Central memory CD8-positive, alpha-beta T cell (primary cell): Measurements from ENCODE around the gene KCNIP4.

ENCODE experiments used
- ATAC-seq: fragments of 150-1000 bp; cut with Tn5 transposase; replicated peaks from 2 replicates; pipeline ENCODE4 v1.10.0; 2022; ENCODE audit warnings: mild to moderate bottlenecking, moderate FRiP score, moderate number of reproducible peaks; ENCODE audit not compliant: poor library complexity, severe bottlenecking; ENCODE audit errors: extremely low read depth
- DNase-seq, 2 donors: peaks; one replicate each; pipeline ENCODE4 v3.0.0; 2021; ENCODE audit warnings: low spot score in 2 of 2
- H3K27ac Mint-ChIP-seq: one replicate; pipeline ENCODE4 v1.8.0; 2022; ENCODE audit warnings: low read depth, mild to moderate bottlenecking, moderate library complexity, mixed read lengths
- H3K27me3 Mint-ChIP-seq: one replicate; pipeline ENCODE4 v1.8.0; 2022; ENCODE audit warnings: mixed read lengths
- H3K36me3 Mint-ChIP-seq: one replicate; pipeline ENCODE4 v1.8.0; 2022; ENCODE audit warnings: mild to moderate bottlenecking, moderate library complexity, mixed read lengths; ENCODE audit not compliant: insufficient read depth
- H3K4me1 Mint-ChIP-seq: one replicate; pipeline ENCODE4 v1.8.0; 2022; ENCODE audit warnings: mixed read lengths
- H3K4me3 Mint-ChIP-seq: one replicate; pipeline ENCODE4 v1.8.0; 2022; ENCODE audit warnings: mild to moderate bottlenecking, moderate library complexity, mixed read lengths
- H3K9me3 Mint-ChIP-seq: one replicate; pipeline ENCODE4 v1.8.0; 2022; ENCODE audit warnings: mixed read lengths

The KCNIP4 gene

GRCh38 chr4:21869978-21870745, 78.4 kb downstream of the KCNIP4 start:
- Mint-ChIP-seq H3K4me1 (no peaks in the 10 kb centered on the region), H3K4me3 (no peak overlapping the region), H3K9me3 (peaks cover 16% of the 10 kb centered on the region), H3K27me3 (no peaks in the 10 kb centered on the region), H3K36me3 (no peaks in the 10 kb centered on the region), H3K27ac (no peak overlapping the region)
- DNase-seq (no peak), ATAC-seq (no peak)

- Mint-ChIP-seq H3K9me3 (peaks cover 15% of the 10 kb centered on the region), H3K4me1 (no peaks in the 10 kb centered on the region), H3K4me3 (no peak overlapping the region), H3K27me3 (no peaks in the 10 kb centered on the region), H3K27ac (no peak overlapping the region), H3K36me3 (no peaks in the 10 kb centered on the region)
- DNase-seq (no peak), ATAC-seq (no peak)
Observed at GRCh38 chr4:21864686-21865085, 83.9 kb downstream of the KCNIP4 start.

DNA sequence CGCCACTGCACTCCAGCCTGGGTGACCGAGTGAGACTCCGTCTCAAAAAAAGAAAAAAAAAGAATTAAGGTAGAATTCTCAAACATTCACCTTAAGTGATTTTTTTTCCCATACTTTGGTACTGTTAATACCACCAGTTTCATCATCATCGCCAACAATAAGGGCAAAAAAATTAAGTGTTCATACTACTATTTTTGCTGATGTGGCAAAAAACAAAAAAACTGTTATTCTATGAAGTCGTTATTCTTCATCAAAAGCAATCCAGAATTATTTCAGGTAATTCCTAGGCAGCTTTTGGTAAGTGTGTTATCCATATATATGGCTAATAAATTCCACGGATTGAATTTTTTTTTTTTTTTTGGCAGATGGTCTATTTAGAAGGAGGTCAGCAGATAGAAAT, 85.7 kb downstream of the KCNIP4 start:
- Mint-ChIP-seq H3K4me1 (no peaks in the 10 kb centered on the region), H3K9me3 (peaks cover 6% of the 10 kb centered on the region), H3K27me3 (no peaks in the 10 kb centered on the region), H3K27ac (no peak overlapping the region), H3K4me3 (no peak overlapping the region), H3K36me3 (no peaks in the 10 kb centered on the region)
- DNase-seq (no peak), ATAC-seq (no peak)

DNA sequence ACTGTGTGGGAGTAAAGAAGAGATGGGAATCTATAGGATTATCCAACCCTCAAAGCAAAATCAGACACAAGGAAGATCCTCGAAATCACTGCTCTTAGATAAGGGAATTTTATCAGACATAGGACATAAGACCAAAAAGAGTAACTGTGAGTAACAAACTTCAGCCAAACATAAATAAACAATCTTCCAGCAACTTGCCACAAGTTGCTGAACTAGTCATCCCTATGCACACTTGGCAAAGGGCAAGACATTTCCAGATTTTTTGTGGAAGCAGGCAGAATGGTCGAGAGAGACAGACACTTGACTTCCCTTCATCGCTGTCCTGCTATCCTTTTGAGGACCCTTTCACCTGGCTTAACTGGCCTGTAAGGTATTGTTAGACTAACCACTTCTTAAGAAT, 89.6 kb downstream of the KCNIP4 start:
- H3K27me3 Mint-ChIP-seq = no peaks in the 10 kb centered on the region
- no peaks in the 10 kb centered on the region for H3K36me3 Mint-ChIP-seq
- no peak for ATAC-seq
- H3K4me1 Mint-ChIP-seq = no peaks in the 10 kb centered on the region
- DNase-seq = no peak
- no peak overlapping the region for H3K27ac Mint-ChIP-seq
- no peak overlapping the region for H3K4me3 Mint-ChIP-seq
- H3K9me3 Mint-ChIP-seq = peaks cover 6% of the 10 kb centered on the region

- no peaks in the 10 kb centered on the region for H3K4me1 Mint-ChIP-seq
Observed at GRCh38 chr4:21856754-21857153, 91.8 kb downstream of the KCNIP4 start.

DNA sequence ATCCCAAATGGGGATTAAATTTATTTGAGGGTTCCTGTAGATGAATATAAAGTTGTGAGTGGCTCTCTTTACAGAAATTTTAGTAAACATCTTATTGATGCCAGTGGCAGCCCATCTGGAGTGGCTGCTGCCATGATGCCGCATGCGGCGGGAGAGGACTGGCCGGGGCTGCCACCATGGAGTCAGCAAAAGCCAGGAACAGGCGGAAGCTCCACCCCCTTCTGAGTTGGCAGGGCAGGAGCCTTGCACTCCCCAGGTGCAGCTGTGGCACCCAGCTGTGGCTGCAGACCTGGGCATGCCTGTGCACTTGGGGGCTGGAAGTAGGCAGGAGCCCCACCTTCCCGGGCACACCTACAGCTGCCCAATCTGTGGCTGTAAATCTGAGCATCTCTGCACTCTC, 92.3 kb downstream of the KCNIP4 start:
- Mint-ChIP-seq H3K27ac (no peak overlapping the region), H3K4me1 (no peaks in the 10 kb centered on the region), H3K36me3 (no peaks in the 10 kb centered on the region), H3K9me3 (no peaks in the 10 kb centered on the region), H3K4me3 (no peak overlapping the region), H3K27me3 (no peaks in the 10 kb centered on the region)
- DNase-seq = no peak
- ATAC-seq = no peak

More at GRCh38 chr4:21856754-21857153, 91.8 kb downstream of the KCNIP4 start:
- ATAC-seq (no peak), DNase-seq (no peak)
- H3K9me3 Mint-ChIP-seq = no peaks in the 10 kb centered on the region
- no peak overlapping the region for H3K27ac Mint-ChIP-seq
- no peaks in the 10 kb centered on the region for H3K27me3 Mint-ChIP-seq
- H3K4me3 Mint-ChIP-seq = no peak overlapping the region
- H3K36me3 Mint-ChIP-seq = no peaks in the 10 kb centered on the region

GRCh38 chr4:21849077-21849476, 99.5 kb downstream of the KCNIP4 start:
- H3K36me3 Mint-ChIP-seq = no peaks in the 10 kb centered on the region
- ATAC-seq = no peak
- no peak overlapping the region for H3K27ac Mint-ChIP-seq

DNA sequence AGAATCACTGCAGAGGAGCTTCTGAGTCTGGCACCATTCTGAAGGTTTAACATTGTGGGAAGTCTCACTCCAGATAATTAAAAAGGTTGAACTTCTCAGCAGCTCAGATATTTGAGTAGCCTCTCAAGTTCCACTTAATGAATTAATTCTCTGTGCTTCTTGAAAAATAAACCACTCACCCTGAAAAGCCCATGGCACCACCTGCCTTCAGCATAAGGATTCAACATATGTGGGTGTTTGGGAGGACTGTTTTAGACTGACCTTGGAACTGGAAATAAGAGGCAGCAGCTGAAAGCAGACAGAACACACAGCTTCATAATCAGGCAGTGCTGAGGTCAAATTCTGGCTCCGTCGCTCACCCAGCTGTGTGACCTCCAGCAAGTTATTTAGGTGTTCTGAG, 100.6 kb downstream of the KCNIP4 start:
- Mint-ChIP-seq H3K4me1 (no peaks in the 10 kb centered on the region), H3K4me3 (no peak overlapping the region), H3K27me3 (no peaks in the 10 kb centered on the region), H3K36me3 (no peaks in the 10 kb centered on the region), H3K9me3 (peaks cover 12% of the 10 kb centered on the region), H3K27ac (no peak overlapping the region)
- DNase-seq (no peak), ATAC-seq (no peak)

More at GRCh38 chr4:21849077-21849476, 99.5 kb downstream of the KCNIP4 start:
- Mint-ChIP-seq H3K9me3 (peaks cover 12% of the 10 kb centered on the region), H3K4me3 (no peak overlapping the region), H3K27me3 (no peaks in the 10 kb centered on the region), H3K4me1 (no peaks in the 10 kb centered on the region)
- no peak for DNase-seq

- no peak for DNase-seq
- H3K27ac Mint-ChIP-seq = no peak overlapping the region
- H3K4me3 Mint-ChIP-seq = no peak overlapping the region
- H3K4me1 Mint-ChIP-seq = no peaks in the 10 kb centered on the region
- H3K27me3 Mint-ChIP-seq = no peaks in the 10 kb centered on the region
- H3K9me3 Mint-ChIP-seq = peaks cover 7% of the 10 kb centered on the region
- no peaks in the 10 kb centered on the region for H3K36me3 Mint-ChIP-seq
- no peak for ATAC-seq
Observed at GRCh38 chr4:21845663-21846062, 102.9 kb downstream of the KCNIP4 start.

DNA sequence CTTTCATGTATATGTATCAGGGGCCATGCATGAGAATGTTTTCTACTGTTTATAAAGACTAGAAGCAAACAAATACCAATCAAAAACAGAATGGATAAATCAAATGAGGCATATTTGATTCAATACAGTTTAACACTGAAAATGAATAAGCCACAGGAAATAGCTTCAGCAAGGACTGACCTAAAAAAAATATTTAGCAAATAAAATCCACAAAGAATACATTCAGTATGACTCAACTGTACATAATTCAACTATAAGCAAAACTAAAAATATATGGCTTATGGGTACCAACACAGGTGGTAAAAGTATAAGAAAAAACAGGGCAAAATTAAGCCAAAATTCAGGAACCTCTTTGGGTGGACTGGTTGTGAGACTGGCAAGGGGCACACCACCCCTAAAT, 112.9 kb downstream of the KCNIP4 start:
- Mint-ChIP-seq H3K4me1 (no peaks in the 10 kb centered on the region), H3K36me3 (no peaks in the 10 kb centered on the region), H3K27me3 (no peaks in the 10 kb centered on the region), H3K27ac (no peak overlapping the region), H3K9me3 (peaks cover 7% of the 10 kb centered on the region), H3K4me3 (no peak overlapping the region)
- ATAC-seq = no peak
- DNase-seq = no peak

GRCh38 chr4:21830272-21830671, 118.3 kb downstream of the KCNIP4 start:
- no peaks in the 10 kb centered on the region for H3K36me3 Mint-ChIP-seq
- H3K9me3 Mint-ChIP-seq = peaks cover 13% of the 10 kb centered on the region
- DNase-seq = no peak
- ATAC-seq = no peak
- no peaks in the 10 kb centered on the region for H3K4me1 Mint-ChIP-seq
- H3K4me3 Mint-ChIP-seq = no peak overlapping the region
- H3K27me3 Mint-ChIP-seq = no peaks in the 10 kb centered on the region
- H3K27ac Mint-ChIP-seq = no peak overlapping the region

GRCh38 chr4:21827575-21827974, 121.0 kb downstream of the KCNIP4 start:
- Mint-ChIP-seq H3K4me1 (no peaks in the 10 kb centered on the region), H3K36me3 (no peaks in the 10 kb centered on the region), H3K9me3 (peaks cover 13% of the 10 kb centered on the region), H3K4me3 (no peak overlapping the region), H3K27me3 (no peaks in the 10 kb centered on the region), H3K27ac (no peak overlapping the region)
- DNase-seq (no peak), ATAC-seq (no peak)

- Mint-ChIP-seq H3K4me1 (no peaks in the 10 kb centered on the region), H3K36me3 (no peaks in the 10 kb centered on the region), H3K4me3 (no peak overlapping the region), H3K27ac (no peak overlapping the region), H3K27me3 (no peaks in the 10 kb centered on the region), H3K9me3 (peaks cover 6% of the 10 kb centered on the region)
- ATAC-seq (no peak), DNase-seq (no peak)
Observed at GRCh38 chr4:21826071-21826470, 122.5 kb downstream of the KCNIP4 start.
